CD14-positive monocyte (primary cell): ENCODE measurements around the gene ZCCHC14. TPM values are rescaled to one million over a fixed set of nuclear protein-coding genes. Genes with fewer than 3 reads are reported as not detected.

Source experiments
- DNase-seq, 3 donors: peaks; one replicate each; pipeline ENCODE4 v3.0.0-alpha.2; 2011 to 2022
- H2AFZ ChIP-seq: 2 replicates; pipeline ENCODE4 v1.6.0; 2012; ENCODE audit warnings: mild to moderate bottlenecking, low read depth, low read length, inconsistent platforms; ENCODE audit not compliant: insufficient read depth, poor library complexity, severe bottlenecking
- H3K27ac ChIP-seq, 2 donors: 1 replicate in 1 of 2; 2 replicates in 1 of 2; pipeline ENCODE4 v1.5.1; 2012 to 2013; ENCODE audit warnings: low read length in 2 of 2, control low read depth in 1 of 2, inconsistent platforms in 1 of 2, low read depth in 1 of 2, mild to moderate bottlenecking in 1 of 2
- H3K27me3 ChIP-seq, 2 donors: one replicate each; pipeline versions ENCODE4 v1.6.0 to v1.6.1; 2011 to 2013; ENCODE audit warnings: low read length in 2 of 2; ENCODE audit not compliant: control insufficient read depth in 2 of 2, insufficient read depth in 2 of 2
- H3K36me3 ChIP-seq, 2 donors: replicated peaks in 1 of 2; 1 replicate in 1 of 2; 2 replicates in 1 of 2; pipeline versions ENCODE4 v1.5.1 to v1.6.1; 2012 to 2013; ENCODE audit warnings: low read length in 2 of 2, control low read depth in 1 of 2, inconsistent platforms in 1 of 2, mild to moderate bottlenecking in 1 of 2; ENCODE audit not compliant: insufficient read depth in 2 of 2, control insufficient read depth in 1 of 2
- H3K4me1 ChIP-seq, 2 donors: 1 replicate in 1 of 2; 2 replicates in 1 of 2; pipeline versions ENCODE4 v1.5.1 to v1.6.1; 2012 to 2013; ENCODE audit warnings: low read length in 2 of 2, control low read depth in 1 of 2, inconsistent platforms in 1 of 2, mild to moderate bottlenecking in 1 of 2, moderate library complexity in 1 of 2; ENCODE audit not compliant: insufficient read depth in 2 of 2, control insufficient read depth in 1 of 2
- H3K4me2 ChIP-seq: replicated peaks from 2 replicates; pipeline ENCODE3; 2012; ENCODE audit warnings: low read length, moderate library complexity, mild to moderate bottlenecking; ENCODE audit not compliant: poor library complexity, severe bottlenecking; ENCODE audit errors: extremely low read depth
- H3K4me3 ChIP-seq, 3 experiments: fragments of 200-600 bp in 1 of 3; sonication (generic) in 1 of 3; replicated peaks in 1 of 3; 1 replicate in 2 of 3; 2 replicates in 1 of 3; pipeline ENCODE4 v1.5.1; 2011 to 2013; ENCODE audit warnings: low read length in 3 of 3, mild to moderate bottlenecking in 3 of 3, control low read depth in 2 of 3, low read depth in 2 of 3, inconsistent platforms in 1 of 3, moderate library complexity in 1 of 3
- H3K79me2 ChIP-seq: 2 replicates; pipeline ENCODE4 v1.6.0; 2012; ENCODE audit warnings: mild to moderate bottlenecking, control low read depth, inconsistent platforms, low read length, moderate library complexity; ENCODE audit not compliant: insufficient read depth
- H3K9ac ChIP-seq: 2 replicates; pipeline ENCODE4 v1.6.0; 2017; ENCODE audit warnings: low read length, mild to moderate bottlenecking; ENCODE audit not compliant: insufficient read depth, poor library complexity, severe bottlenecking
- H3K9me3 ChIP-seq, 2 donors: replicated peaks in 1 of 2; 1 replicate in 1 of 2; 2 replicates in 1 of 2; pipeline versions ENCODE4 v1.5.1 to v1.6.1; 2012 to 2013; ENCODE audit warnings: low read length in 2 of 2, control low read depth in 1 of 2; ENCODE audit not compliant: control insufficient read depth in 1 of 2, insufficient read depth in 1 of 2
- H4K20me1 ChIP-seq: 2 replicates; pipeline ENCODE4 v1.6.0; 2012; ENCODE audit warnings: mild to moderate bottlenecking, low read length, control low read depth, moderate library complexity; ENCODE audit not compliant: insufficient read depth
- H3K27ac Mint-ChIP-seq, 7 donors: one replicate each; pipeline ENCODE4 v1.8.0; 2020; ENCODE audit warnings: mild to moderate bottlenecking in 7 of 7, mixed read lengths in 7 of 7, moderate library complexity in 6 of 7, inconsistent platforms in 2 of 7
- H3K27me3 Mint-ChIP-seq, 3 donors: one replicate each; pipeline ENCODE4 v1.8.0; 2021 to 2022; ENCODE audit warnings: low read depth in 3 of 3, mild to moderate bottlenecking in 3 of 3, mixed read lengths in 3 of 3, moderate library complexity in 3 of 3, inconsistent platforms in 1 of 3
- H3K36me3 Mint-ChIP-seq, 2 donors: one replicate each; pipeline ENCODE4 v1.8.0; 2020; ENCODE audit warnings: mixed read lengths in 2 of 2, inconsistent platforms in 1 of 2, mild to moderate bottlenecking in 1 of 2
- H3K4me1 Mint-ChIP-seq: one replicate; pipeline ENCODE4 v1.8.0; 2020; ENCODE audit warnings: mild to moderate bottlenecking, mixed read lengths
- H3K4me3 Mint-ChIP-seq, 2 donors: one replicate each; pipeline ENCODE4 v1.8.0; 2020; ENCODE audit warnings: mild to moderate bottlenecking in 2 of 2, mixed read lengths in 2 of 2, moderate library complexity in 1 of 2
- H3K9me3 Mint-ChIP-seq, 7 donors: one replicate each; pipeline ENCODE4 v1.8.0; 2020 to 2022; ENCODE audit warnings: mixed read lengths in 7 of 7, mild to moderate bottlenecking in 6 of 7, moderate library complexity in 6 of 7, inconsistent platforms in 2 of 7
- WGBS: methylation state at CpG from one replicate; pipeline ENCODE4 v1.1.5; 2013; ENCODE audit warnings: missing lambda C conversion rate; ENCODE audit not compliant: insufficient coverage; 5-methylcytosine and 5-hydroxymethylcytosine counted together
- intact Hi-C, 2 donors: fragments of 100-400 bp; cut with micrococcal nuclease; formaldehyde crosslinking; loops; one replicate each; pipeline versions ENCODE4 v1.15.0 to v1.15.1; 2023
- polyA plus RNA-seq, 3 donors: library from polyadenylated mRNA; depleted of rRNA in 1 of 3; unstranded in 2 of 3; stranded (reverse) in 1 of 3; fragments of 300-500 nt in 2 of 3; fragments of >200 nt in 1 of 3; fragmentation: Illumina TruSeq in 2 of 3; gene quantifications; 1 replicate in 2 of 3; 2 replicates in 1 of 3; pipeline ENCODE4 v1.2.3, GENCODE V29; 2012 to 2021
- TF ChIP-seq, protein P1 (sequence below): fragments of 200-600 bp; IDR thresholded peaks from one replicate; pipeline ENCODE4 v1.8.0; 2022; ENCODE audit warnings: antibody characterized with exemption, mild to moderate bottlenecking

Gene ZCCHC14
- polyA plus RNA-seq, 3 donors = 0.11 to 4.0 (median 0.22) TPM

DNA sequence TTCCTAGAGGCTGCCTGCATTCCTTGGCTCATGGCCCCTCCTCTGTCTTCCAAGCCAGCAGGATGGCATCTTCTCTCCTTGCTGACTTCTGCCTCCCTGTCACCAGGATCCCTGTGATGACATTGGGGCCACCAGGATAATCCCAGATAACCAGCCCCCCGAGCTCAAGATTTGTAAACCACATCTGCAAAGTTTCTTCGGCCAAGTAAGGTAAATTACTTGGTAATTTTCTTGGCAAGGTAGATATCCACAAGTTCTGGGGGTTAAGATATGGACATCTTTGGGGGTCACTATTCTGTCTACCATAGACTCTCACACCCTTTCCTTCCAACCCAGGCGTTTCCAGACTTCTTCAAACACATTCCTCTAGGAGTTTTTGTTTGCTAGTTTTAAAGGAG lies 42.6 kb upstream of the ZCCHC14 start:
- H3K9ac ChIP-seq = no peak overlapping the region
- no peaks in the 10 kb centered on the region for H3K4me1 ChIP-seq
- H4K20me1 ChIP-seq = no peaks in the 10 kb centered on the region
- TF ChIP-seq, protein P1, sequence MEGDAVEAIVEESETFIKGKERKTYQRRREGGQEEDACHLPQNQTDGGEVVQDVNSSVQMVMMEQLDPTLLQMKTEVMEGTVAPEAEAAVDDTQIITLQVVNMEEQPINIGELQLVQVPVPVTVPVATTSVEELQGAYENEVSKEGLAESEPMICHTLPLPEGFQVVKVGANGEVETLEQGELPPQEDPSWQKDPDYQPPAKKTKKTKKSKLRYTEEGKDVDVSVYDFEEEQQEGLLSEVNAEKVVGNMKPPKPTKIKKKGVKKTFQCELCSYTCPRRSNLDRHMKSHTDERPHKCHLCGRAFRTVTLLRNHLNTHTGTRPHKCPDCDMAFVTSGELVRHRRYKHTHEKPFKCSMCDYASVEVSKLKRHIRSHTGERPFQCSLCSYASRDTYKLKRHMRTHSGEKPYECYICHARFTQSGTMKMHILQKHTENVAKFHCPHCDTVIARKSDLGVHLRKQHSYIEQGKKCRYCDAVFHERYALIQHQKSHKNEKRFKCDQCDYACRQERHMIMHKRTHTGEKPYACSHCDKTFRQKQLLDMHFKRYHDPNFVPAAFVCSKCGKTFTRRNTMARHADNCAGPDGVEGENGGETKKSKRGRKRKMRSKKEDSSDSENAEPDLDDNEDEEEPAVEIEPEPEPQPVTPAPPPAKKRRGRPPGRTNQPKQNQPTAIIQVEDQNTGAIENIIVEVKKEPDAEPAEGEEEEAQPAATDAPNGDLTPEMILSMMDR = no peak
- Mint-ChIP-seq H3K36me3 (no peaks in the 10 kb centered on the region), H3K4me3 (no peak overlapping the region), H3K4me1 (no peaks in the 10 kb centered on the region), H3K9me3 (peaks cover 15 to 38% (median 36%) of the 10 kb centered on the region in 7 donors), H3K27me3 (peaks cover 12 to 25% (median 19%) of the 10 kb centered on the region in 3 donors), H3K27ac (no peak overlapping the region)
- peaks cover 0 to 6% of the 10 kb centered on the region in 2 donors for H3K27me3 ChIP-seq
- no peak overlapping the region for H2AFZ ChIP-seq
- DNase-seq = no peak
- H3K4me3 ChIP-seq = no peak overlapping the region
- H3K4me2 ChIP-seq = no peak overlapping the region
- no peaks in the 10 kb centered on the region for H3K36me3 ChIP-seq
- H3K27ac ChIP-seq = no peak overlapping the region
- peaks cover 11 to 21% of the 10 kb centered on the region in 2 donors for H3K9me3 ChIP-seq
- no CpG with 5 or more reads among the region's 3 CpGs for WGBS
- intact Hi-C loops = no loop called here
- no peaks in the 10 kb centered on the region for H3K79me2 ChIP-seq

- no peak for DNase-seq
- H3K4me1 ChIP-seq = no peaks in the 10 kb centered on the region
- TF ChIP-seq, protein P1 = no peak
- H3K9ac ChIP-seq = no peak overlapping the region
- no peak overlapping the region for H3K4me3 ChIP-seq
- no peak overlapping the region for H3K4me2 ChIP-seq
- peaks cover 7 to 19% (median 18%) of the 10 kb centered on the region in 3 donors for H3K27me3 Mint-ChIP-seq
- no peaks in the 10 kb centered on the region for H3K36me3 ChIP-seq
- H3K4me3 Mint-ChIP-seq = no peak overlapping the region
- 97% methylated on average over 6 of the region's 9 CpGs for WGBS
- H3K27me3 ChIP-seq = no peaks in the 10 kb centered on the region
- H3K9me3 ChIP-seq = peaks cover 11 to 24% of the 10 kb centered on the region in 2 donors
- H3K79me2 ChIP-seq = no peaks in the 10 kb centered on the region
- H3K4me1 Mint-ChIP-seq = no peaks in the 10 kb centered on the region
- no peak overlapping the region for H3K27ac ChIP-seq
- no peaks in the 10 kb centered on the region for H3K36me3 Mint-ChIP-seq
- H4K20me1 ChIP-seq = no peaks in the 10 kb centered on the region
- H3K27ac Mint-ChIP-seq = no peak overlapping the region
- intact Hi-C loops = no loop called here
- no peak overlapping the region for H2AFZ ChIP-seq
- H3K9me3 Mint-ChIP-seq = peaks cover 16 to 42% (median 40%) of the 10 kb centered on the region in 7 donors
Observed at GRCh38 chr16:87534751-87535150, 41.9 kb upstream of the ZCCHC14 start.
